A204.1 (cell line): ENCODE results near the gene CD37.

Experiments
- FAIRE-seq: peaks from 2 replicates; lab custom pipeline; 2012; peaks lifted over from hg19 to GRCh38; lab: Jason Lieb, UNC

Gene CD37

GRCh38 chr19:49382639-49383038, 47.4 kb downstream of the CD37 start:
- FAIRE-seq, result no peak

GRCh38 chr19:49383599-49383998, 48.4 kb downstream of the CD37 start:
- FAIRE-seq, result no peak

- FAIRE-seq, result no peak
These were observed 52.7 kb downstream of the CD37 start, which contains the start of gene KASH5 for GRCh38 chr19:49387936-49388372. Gene KASH5 (plus strand): TSS chr19:49388249. CDS start chr19:49390884, 2,635 bp downstream.

GRCh38 chr19:49389406-49389805, 54.2 kb downstream of the CD37 start:
- FAIRE-seq, result no peak
